Astrocyte of the cerebellum (primary cell): Measurements from ENCODE around the gene GH2.
A peak's percentile ranks its signal among the peaks of the same experiment; 100 is the strongest.
"Not testable (repeated sequence)": the region's sequence is repeated elsewhere in the genome, so short reads cannot be mapped to it uniquely, and the experiment has no call there.

ENCODE experiments used
- DNase-seq: peaks from one replicate; pipeline ENCODE4 v3.0.0-alpha.2; 2011; ENCODE audit warnings: low read depth
- H3K4me3 ChIP-seq: 2 replicates; pipeline ENCODE4 v1.5.1; 2011; ENCODE audit warnings: mild to moderate bottlenecking, low read depth, low read length, moderate library complexity
- in situ Hi-C: cut with HindIII; loops from 2 replicates; pipeline ENCODE4 v1.10.0; 2017; ENCODE audit warnings: low sequenced_read_pairs
- TF ChIP-seq, protein P1 (sequence below): IDR thresholded peaks from 2 replicates; pipeline ENCODE4 v1.5.1; 2012; ENCODE audit warnings: low read length, low read depth, moderate library complexity, mild to moderate bottlenecking; ENCODE audit errors: missing control alignments

Gene GH2

DNA sequence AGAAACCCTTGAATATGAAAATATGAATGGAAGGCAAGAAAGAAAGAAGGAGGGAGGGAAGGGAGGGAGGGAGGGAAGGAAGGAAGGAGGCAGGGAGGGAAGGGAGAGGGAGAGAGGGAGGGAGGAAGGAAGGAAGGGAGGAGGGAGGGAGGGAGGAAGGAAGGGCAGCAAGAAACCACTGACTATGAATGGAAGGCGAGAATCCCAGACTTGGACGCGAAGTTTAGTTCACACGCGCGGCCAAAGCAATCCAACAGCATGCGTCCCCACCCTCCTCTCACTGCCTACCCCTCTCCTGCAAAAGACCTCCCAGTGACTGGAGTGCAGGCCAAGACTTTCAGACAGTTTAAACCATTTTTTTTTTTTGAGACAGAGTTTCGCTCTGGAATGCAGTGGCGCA is 31.3 kb downstream of the GH2 start:
- no peak for DNase-seq

DNA sequence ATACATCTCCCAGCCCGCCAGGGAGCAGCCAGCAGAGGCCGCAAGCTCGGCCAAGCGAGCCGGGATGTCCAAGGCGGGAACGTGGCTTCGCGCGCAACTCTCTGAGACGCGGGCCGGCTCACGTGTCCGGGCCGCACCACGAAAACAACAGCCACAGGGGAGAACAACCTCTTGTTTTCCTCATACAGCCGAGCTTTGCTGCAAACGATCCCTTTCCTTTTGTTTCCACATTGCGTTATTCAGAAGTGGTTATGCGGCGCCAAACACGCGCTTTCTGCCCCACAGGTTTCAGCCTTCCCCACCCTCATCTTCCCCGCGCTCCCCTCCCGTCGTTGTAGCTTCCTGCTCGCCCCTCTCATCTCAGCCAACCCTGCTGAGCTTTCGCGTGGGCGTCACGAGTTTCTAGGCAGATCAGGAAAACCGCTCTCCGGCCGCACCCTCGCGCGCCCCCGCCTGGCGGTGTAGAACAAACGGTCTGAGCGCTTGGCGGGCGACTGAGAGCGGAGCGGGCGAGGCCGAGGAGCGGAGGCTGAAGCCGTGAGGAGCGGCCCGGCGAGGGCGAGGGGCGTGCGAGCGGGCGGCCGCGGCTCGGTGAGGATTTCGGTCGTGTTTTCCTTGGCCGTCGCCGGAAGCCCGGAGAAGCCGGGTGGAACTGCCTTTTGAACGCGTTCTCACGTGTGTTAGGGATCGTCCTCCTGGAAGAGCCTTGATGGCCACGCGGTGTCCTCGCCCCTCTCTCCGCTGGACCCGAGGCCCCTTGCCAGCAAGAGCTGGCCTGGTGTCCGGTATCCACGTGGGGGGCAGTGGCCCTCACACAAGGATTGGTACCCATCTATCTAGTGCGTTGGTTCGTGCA is 32.7 kb downstream of the GH2 start:
- in situ Hi-C loops: no loop called here
- peak overlapping the region; percentile 28 for H3K4me3 ChIP-seq
- no peak for DNase-seq
- TF ChIP-seq, protein P1, sequence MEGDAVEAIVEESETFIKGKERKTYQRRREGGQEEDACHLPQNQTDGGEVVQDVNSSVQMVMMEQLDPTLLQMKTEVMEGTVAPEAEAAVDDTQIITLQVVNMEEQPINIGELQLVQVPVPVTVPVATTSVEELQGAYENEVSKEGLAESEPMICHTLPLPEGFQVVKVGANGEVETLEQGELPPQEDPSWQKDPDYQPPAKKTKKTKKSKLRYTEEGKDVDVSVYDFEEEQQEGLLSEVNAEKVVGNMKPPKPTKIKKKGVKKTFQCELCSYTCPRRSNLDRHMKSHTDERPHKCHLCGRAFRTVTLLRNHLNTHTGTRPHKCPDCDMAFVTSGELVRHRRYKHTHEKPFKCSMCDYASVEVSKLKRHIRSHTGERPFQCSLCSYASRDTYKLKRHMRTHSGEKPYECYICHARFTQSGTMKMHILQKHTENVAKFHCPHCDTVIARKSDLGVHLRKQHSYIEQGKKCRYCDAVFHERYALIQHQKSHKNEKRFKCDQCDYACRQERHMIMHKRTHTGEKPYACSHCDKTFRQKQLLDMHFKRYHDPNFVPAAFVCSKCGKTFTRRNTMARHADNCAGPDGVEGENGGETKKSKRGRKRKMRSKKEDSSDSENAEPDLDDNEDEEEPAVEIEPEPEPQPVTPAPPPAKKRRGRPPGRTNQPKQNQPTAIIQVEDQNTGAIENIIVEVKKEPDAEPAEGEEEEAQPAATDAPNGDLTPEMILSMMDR: peak; percentile 61

More for the DNA sequence above, 31.3 kb downstream of the GH2 start:
- in situ Hi-C loops: no loop called here
- H3K4me3 ChIP-seq: no peak overlapping the region
- TF ChIP-seq, protein P1: no peak

DNA sequence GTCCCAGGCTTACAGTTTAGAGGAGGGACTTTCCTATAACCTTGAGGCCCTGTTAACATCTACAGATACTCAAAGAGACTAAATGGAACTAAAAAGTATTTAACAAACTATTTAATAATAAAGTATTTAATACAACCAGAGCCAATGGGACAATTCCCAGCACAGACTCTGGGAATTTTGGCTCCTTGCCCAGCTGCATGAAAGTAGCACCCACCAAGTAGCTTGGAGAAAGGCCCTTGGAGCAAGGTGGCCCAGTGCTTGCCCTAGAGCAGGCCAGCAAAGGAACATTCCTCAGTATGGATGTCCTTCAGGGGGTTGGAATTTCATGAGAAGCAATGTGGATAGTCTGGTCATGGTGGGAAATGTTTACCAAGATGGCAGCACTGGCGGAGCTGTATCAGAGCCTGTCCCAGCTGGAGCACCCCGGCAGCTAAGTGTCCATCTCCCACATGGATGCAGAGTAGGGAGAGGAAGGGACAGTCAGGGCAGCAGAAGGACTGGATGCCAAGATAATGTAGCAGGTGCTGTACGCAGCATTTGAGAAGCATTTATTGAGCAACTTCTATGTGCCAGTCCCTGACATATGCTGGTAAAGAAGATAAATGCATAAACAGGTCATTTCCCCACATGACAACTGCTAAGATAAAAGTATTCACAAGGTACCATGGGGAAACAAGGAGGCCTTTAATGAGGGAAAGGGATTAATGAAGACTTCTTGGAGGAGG is 34.1 kb downstream of the GH2 start:
- no peak overlapping the region for H3K4me3 ChIP-seq
- TF ChIP-seq, protein P1: no peak
- in situ Hi-C loops: no loop called here
- no peak for DNase-seq

DNA sequence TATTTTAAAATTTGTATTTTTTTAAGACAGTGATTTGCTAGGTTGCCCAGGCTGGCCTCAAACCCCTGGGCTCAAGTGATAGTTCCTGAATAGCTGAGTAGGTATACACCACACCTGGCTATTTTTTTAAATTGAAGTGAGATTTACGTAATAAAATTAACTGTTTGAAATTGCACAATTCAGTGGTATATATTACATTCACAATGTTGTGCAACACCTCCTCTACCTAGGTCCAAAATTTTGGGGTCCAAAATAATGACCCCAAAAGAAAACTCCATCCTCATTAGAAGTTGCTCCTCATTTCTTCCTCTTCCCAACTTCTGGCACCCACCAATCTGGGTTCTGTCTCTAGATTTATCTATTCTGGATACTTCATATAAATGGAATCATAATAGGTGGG is 36.2 kb downstream of the GH2 start:
- no peak overlapping the region for H3K4me3 ChIP-seq
- TF ChIP-seq, protein P1: no peak
- DNase-seq: no peak
- in situ Hi-C loops: no loop called here

DNA sequence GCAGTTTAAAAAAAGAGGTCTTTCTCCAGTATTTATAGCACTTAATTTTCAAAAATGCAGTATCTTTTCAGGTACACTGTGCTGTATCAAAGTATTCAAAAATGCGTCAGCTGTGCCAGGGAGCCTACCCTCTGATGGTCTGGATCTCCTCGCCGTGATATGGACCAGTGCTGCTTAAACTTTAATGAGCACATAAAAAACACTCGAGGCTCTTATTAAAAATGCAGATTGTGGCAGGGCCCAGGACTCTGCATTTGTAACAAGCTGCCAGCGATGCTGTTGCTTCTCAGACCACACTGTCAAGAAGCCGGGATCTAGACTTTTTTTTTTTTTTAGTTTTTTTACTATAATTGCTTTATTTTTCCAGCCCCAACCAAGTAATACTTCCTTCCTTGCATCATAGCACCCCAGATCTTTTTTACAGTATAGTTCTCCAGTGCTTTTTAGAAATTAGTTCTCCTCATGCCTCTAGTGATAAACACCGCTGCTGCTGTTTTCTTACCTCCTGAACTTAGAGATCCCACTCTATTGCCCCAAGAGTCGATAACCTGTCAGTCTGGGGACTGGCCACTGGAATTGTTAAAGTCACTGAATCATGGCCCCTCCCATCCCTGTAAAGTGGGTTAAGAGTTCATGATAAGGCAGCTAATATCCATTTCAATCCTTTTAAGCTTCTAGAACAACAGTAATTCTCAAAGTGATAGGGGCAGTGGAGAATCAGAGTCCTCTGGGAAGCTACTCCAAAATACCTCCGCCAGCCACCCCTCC is 37.6 kb downstream of the GH2 start:
- in situ Hi-C loops: no loop called here
- no peak overlapping the region for H3K4me3 ChIP-seq
- TF ChIP-seq, protein P1: no peak
- DNase-seq: no peak

DNA sequence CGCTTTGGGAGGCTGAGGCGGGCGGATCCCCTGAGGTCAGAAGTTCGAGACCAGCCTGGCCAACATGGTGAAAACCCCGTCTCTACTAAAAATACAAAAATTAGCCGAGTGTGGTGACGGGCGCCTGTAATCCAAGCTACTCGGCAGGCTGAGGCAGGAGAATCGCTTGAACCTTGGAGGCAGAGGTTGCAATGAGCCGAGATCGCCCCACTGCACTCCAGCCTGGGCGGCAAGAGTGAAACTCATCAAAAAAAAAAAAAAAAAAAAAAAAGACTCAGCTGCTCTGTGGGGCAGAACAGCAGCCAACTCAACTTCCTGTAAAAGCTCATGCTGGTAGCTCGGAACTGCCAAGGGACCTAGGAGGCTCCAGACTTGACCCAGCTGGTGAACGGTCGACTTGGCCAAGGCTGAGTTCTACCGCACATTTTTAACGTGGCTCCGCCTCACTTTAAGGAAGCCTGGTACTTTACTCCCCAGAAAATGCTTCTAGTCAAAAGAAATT is 38.3 kb downstream of the GH2 start:
- DNase-seq, in situ Hi-C loops: not testable (repeated sequence)
- peak overlapping the region; percentile 85 for H3K4me3 ChIP-seq
